GM23338 (cell line): ENCODE measurements around the gene ADGRB2. TPM values are rescaled to one million over a fixed set of nuclear protein-coding genes. Genes with fewer than 3 reads are reported as not detected.

Source experiments
- ATAC-seq: fragments of 200-7000 bp; cut with Tn5 transposase; 3 replicates; pipeline ENCODE4 v1.9.1; 2020
- DNase-seq: peaks from one replicate; pipeline ENCODE4 v3.0.0-alpha.2; 2015; ENCODE audit warnings: low spot score
- H2AFZ ChIP-seq: fragments of 200-600 bp; sonication (generic); 2 replicates; pipeline ENCODE4 v1.8.0; 2016; ENCODE audit warnings: antibody characterized with exemption, mild to moderate bottlenecking, moderate library complexity
- H3F3A ChIP-seq: fragments of 200-600 bp; sonication (generic); replicated peaks from 2 replicates; pipeline ENCODE4 v1.8.0; 2017; ENCODE audit warnings: antibody characterized with exemption, mixed run types, low read depth
- H3K27ac ChIP-seq: fragments of 200-600 bp; sonication (generic); 2 replicates; pipeline ENCODE4 v1.6.1; 2016; ENCODE audit warnings: low read depth
- H3K27me3 ChIP-seq: fragments of 200-600 bp; sonication (generic); 2 replicates; pipeline ENCODE4 v1.8.0; 2016; ENCODE audit warnings: mild to moderate bottlenecking, mixed run types, moderate library complexity; ENCODE audit not compliant: insufficient read depth
- H3K36me3 ChIP-seq: fragments of 200-600 bp; sonication (generic); 2 replicates; pipeline ENCODE4 v1.8.0; 2016; ENCODE audit warnings: mild to moderate bottlenecking; ENCODE audit not compliant: insufficient read depth
- H3K4me1 ChIP-seq: fragments of 200-600 bp; sonication (generic); 2 replicates; pipeline ENCODE4 v1.8.0; 2016; ENCODE audit warnings: mild to moderate bottlenecking, moderate library complexity; ENCODE audit not compliant: insufficient read depth
- H3K4me2 ChIP-seq: fragments of 200-600 bp; sonication (generic); 2 replicates; pipeline ENCODE4 v1.7.1; 2017; ENCODE audit warnings: mixed run types
- H3K4me3 ChIP-seq: fragments of 200-600 bp; sonication (generic); 2 replicates; pipeline ENCODE4 v1.6.1; 2016; ENCODE audit warnings: mixed run types
- H3K79me2 ChIP-seq: fragments of 200-600 bp; sonication (generic); replicated peaks from 2 replicates; pipeline ENCODE4 v1.8.0; 2017; ENCODE audit warnings: mild to moderate bottlenecking; ENCODE audit not compliant: insufficient read depth
- H3K9me2 ChIP-seq: fragments of 200-600 bp; sonication (generic); 2 replicates; pipeline ENCODE4 v1.8.0; 2017; ENCODE audit not compliant: insufficient read depth
- H4K20me1 ChIP-seq: fragments of 200-600 bp; sonication (generic); replicated peaks from 2 replicates; pipeline ENCODE4 v1.8.0; 2017; ENCODE audit warnings: mild to moderate bottlenecking; ENCODE audit not compliant: insufficient read depth
- H3K27ac Mint-ChIP-seq: 2 replicates; pipeline ENCODE4 v1.8.0; 2020; ENCODE audit warnings: inconsistent platforms, mild to moderate bottlenecking, moderate library complexity, mixed read lengths
- H3K27me3 Mint-ChIP-seq: 3 replicates; pipeline ENCODE4 v1.8.0; 2022; ENCODE audit warnings: low read depth, mild to moderate bottlenecking, moderate library complexity, mixed read lengths, inconsistent platforms; ENCODE audit not compliant: insufficient read depth, poor library complexity
- H3K36me3 Mint-ChIP-seq: 3 replicates; pipeline ENCODE4 v1.8.0; 2021; ENCODE audit warnings: low read depth, mild to moderate bottlenecking, inconsistent platforms, moderate library complexity, mixed read lengths
- H3K4me1 Mint-ChIP-seq: 3 replicates; pipeline ENCODE4 v1.8.0; 2020; ENCODE audit warnings: mild to moderate bottlenecking, inconsistent platforms, mixed read lengths
- H3K4me3 Mint-ChIP-seq: 3 replicates; pipeline ENCODE4 v1.8.0; 2021; ENCODE audit warnings: moderate library complexity, mild to moderate bottlenecking, inconsistent platforms, mixed read lengths
- H3K9me3 Mint-ChIP-seq: 3 replicates; pipeline ENCODE4 v1.8.0; 2020; ENCODE audit warnings: moderate library complexity, mild to moderate bottlenecking, inconsistent platforms, mixed read lengths
- CREB1 ChIP-seq: fragments of 250-450 bp; sonication (Bioruptor Pico); IDR thresholded peaks from 2 replicates; pipeline ENCODE4 v1.5.0; 2020; ENCODE audit warnings: low read depth, mild to moderate bottlenecking, moderate library complexity
- CTCF ChIP-seq, 2 experiments: fragments of 200-600 bp in 1 of 2; sonication (generic) in 1 of 2; conservative IDR thresholded peaks; 2 replicates each; pipeline versions ENCODE4 v1.5.1 to v1.6.1; 2016 to 2017; ENCODE audit warnings: antibody characterized with exemption in 2 of 2, low read depth in 2 of 2, mild to moderate bottlenecking in 2 of 2, moderate library complexity in 1 of 2
- ETS1 ChIP-seq: IDR thresholded peaks from 2 replicates; pipeline ENCODE4 v1.6.1; 2016; ENCODE audit warnings: antibody characterized with exemption
- EZH2 ChIP-seq: fragments of 200-600 bp; sonication (generic); IDR thresholded peaks from one replicate; pipeline ENCODE4 v1.8.0; 2017; ENCODE audit warnings: antibody characterized with exemption, mild to moderate bottlenecking, low read depth; ENCODE audit not compliant: unreplicated experiment
- EZH2phosphoT487 ChIP-seq: fragments of 200-600 bp; sonication (generic); IDR thresholded peaks from one replicate; pipeline ENCODE4 v1.8.1; 2018; ENCODE audit warnings: antibody characterized with exemption; ENCODE audit not compliant: unreplicated experiment
- JUNB ChIP-seq: IDR thresholded peaks from one replicate; pipeline ENCODE4 v1.6.1; 2016; ENCODE audit warnings: antibody characterized with exemption; ENCODE audit not compliant: unreplicated experiment
- NANOG ChIP-seq: IDR thresholded peaks from 2 replicates; pipeline ENCODE4 v1.6.1; 2016; ENCODE audit warnings: antibody characterized with exemption, borderline replicate concordance
- POLR2AphosphoS5 ChIP-seq: IDR thresholded peaks from 2 replicates; pipeline ENCODE4 v1.6.1; 2016; ENCODE audit warnings: antibody characterized with exemption, low read depth
- REST ChIP-seq: IDR thresholded peaks from one replicate; pipeline ENCODE4 v1.6.1; 2018; ENCODE audit warnings: antibody characterized with exemption; ENCODE audit not compliant: unreplicated experiment
- STAT1 ChIP-seq: IDR thresholded peaks from one replicate; pipeline ENCODE4 v1.6.1; 2016; ENCODE audit warnings: antibody characterized with exemption; ENCODE audit not compliant: unreplicated experiment
- ZNF331 ChIP-seq: fragments of 250-450 bp; sonication (Bioruptor Pico); IDR thresholded peaks from 2 replicates; pipeline ENCODE4 v1.5.0; 2020; ENCODE audit warnings: low read depth, mild to moderate bottlenecking, moderate library complexity
- ZNF462 ChIP-seq: fragments of 250-450 bp; sonication (Bioruptor Pico); IDR thresholded peaks from 2 replicates; pipeline ENCODE4 v1.5.0; 2020; ENCODE audit warnings: mild to moderate bottlenecking, moderate library complexity
- polyA plus RNA-seq: library from polyadenylated mRNA; unstranded; fragments of >200 nt; fragmentation: Nextera tagmentation; extraction: Ambion mirVana; gene quantifications from 2 replicates; pipeline ENCODE4 v1.2.1, GENCODE V29; 2016
- total RNA-seq: library from RNA; depleted of rRNA; stranded (reverse); fragments of >200 nt; shearing (Covaris generic); gene quantifications from 2 replicates; pipeline ENCODE4 v1.2.3, GENCODE V29; 2014

Gene ADGRB2
- total and polyA plus RNA-seq, 2 experiments from 2014 or later = 8.0 to 27.8 TPM

GRCh38 chr1:31727195-31727594, 36.9 kb downstream of the ADGRB2 start:
- Histone ChIP-seq H3K79me2 (no peaks in the 10 kb centered on the region), H3K4me3 (no peak overlapping the region), H3K27ac (no peak overlapping the region), H4K20me1 (no peaks in the 10 kb centered on the region; the same call in 1 of the 2 replicates), H3K4me2 (no peak overlapping the region), H3K4me1 (no peaks in the 10 kb centered on the region; the same call in 1 of the 2 replicates), H2AFZ (no peak overlapping the region), H3K9me2 (no peaks in the 10 kb centered on the region), H3F3A (0 out of 2 replicates have a peak, but pooled peaks cover 5% of the 10 kb centered on the region), H3K36me3 (no peaks in the 10 kb centered on the region), H3K27me3 (no peaks in the 10 kb centered on the region)
- H3K27me3 Mint-ChIP-seq = peaks cover 1% of the 10 kb centered on the region
- TF ChIP-seq NANOG = no peak
- TF ChIP-seq JUNB = no peak
- no peak for TF ChIP-seq STAT1
- no peak for TF ChIP-seq POLR2AphosphoS5
- TF ChIP-seq ZNF462 (CRISPR knock-in tag) = no peak
- TF ChIP-seq ZNF331 = no peak
- TF ChIP-seq EZH2phosphoT487 = no peak
- no peak for TF ChIP-seq CTCF (conservative IDR thresholded peaks at IDR 0.05; ENCODE audit: low read depth in 2 of 2)
- TF ChIP-seq REST = no peak
- TF ChIP-seq CREB1 (CRISPR knock-in tag) = no peak
- no peak for TF ChIP-seq EZH2
- no peak for TF ChIP-seq ETS1
- DNase-seq (no peak), ATAC-seq (no peak)
- H3K36me3 Mint-ChIP-seq = no peaks in the 10 kb centered on the region; the same call in 2 of the 3 replicates
- no peaks in the 10 kb centered on the region for H3K9me3 Mint-ChIP-seq
- H3K27ac Mint-ChIP-seq = no peak overlapping the region
- H3K4me1 Mint-ChIP-seq = peaks cover 10% of the 10 kb centered on the region
- no peak overlapping the region for H3K4me3 Mint-ChIP-seq
